ENCODE results near the gene TBK1.

Gene TBK1

GRCh38 chr12:64451687-64452558, at the start of gene TBK1:
Gene TBK1, plus strand, starts transcription at chr12:64452120. Its CDS starts 3,751 bp downstream, at chr12:64455871.
- H3K4me3 ChIP-seq (ENCODE audit: control insufficient read depth, low read depth, low read length): peak within 1 kb of the TSS; percentile 97
- TF ChIP-seq, protein P1, sequence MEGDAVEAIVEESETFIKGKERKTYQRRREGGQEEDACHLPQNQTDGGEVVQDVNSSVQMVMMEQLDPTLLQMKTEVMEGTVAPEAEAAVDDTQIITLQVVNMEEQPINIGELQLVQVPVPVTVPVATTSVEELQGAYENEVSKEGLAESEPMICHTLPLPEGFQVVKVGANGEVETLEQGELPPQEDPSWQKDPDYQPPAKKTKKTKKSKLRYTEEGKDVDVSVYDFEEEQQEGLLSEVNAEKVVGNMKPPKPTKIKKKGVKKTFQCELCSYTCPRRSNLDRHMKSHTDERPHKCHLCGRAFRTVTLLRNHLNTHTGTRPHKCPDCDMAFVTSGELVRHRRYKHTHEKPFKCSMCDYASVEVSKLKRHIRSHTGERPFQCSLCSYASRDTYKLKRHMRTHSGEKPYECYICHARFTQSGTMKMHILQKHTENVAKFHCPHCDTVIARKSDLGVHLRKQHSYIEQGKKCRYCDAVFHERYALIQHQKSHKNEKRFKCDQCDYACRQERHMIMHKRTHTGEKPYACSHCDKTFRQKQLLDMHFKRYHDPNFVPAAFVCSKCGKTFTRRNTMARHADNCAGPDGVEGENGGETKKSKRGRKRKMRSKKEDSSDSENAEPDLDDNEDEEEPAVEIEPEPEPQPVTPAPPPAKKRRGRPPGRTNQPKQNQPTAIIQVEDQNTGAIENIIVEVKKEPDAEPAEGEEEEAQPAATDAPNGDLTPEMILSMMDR (IDR thresholded peaks at IDR 0.05; ENCODE audit: control insufficient read depth, insufficient read depth, low read depth, low read length, missing control alignments): no peak
- DNase-seq (ENCODE audit: low read depth): peak; percentile 28

GRCh38 chr12:64402181-64402580, 49.7 kb upstream of the TBK1 start:
- H3K4me3 ChIP-seq (ENCODE audit: control insufficient read depth, low read depth, low read length): no peak overlapping the region
- DNase-seq (ENCODE audit: low read depth): no peak
- TF ChIP-seq, protein P1 (IDR thresholded peaks at IDR 0.05; ENCODE audit: control insufficient read depth, insufficient read depth, low read depth, low read length, missing control alignments): no peak

DNA sequence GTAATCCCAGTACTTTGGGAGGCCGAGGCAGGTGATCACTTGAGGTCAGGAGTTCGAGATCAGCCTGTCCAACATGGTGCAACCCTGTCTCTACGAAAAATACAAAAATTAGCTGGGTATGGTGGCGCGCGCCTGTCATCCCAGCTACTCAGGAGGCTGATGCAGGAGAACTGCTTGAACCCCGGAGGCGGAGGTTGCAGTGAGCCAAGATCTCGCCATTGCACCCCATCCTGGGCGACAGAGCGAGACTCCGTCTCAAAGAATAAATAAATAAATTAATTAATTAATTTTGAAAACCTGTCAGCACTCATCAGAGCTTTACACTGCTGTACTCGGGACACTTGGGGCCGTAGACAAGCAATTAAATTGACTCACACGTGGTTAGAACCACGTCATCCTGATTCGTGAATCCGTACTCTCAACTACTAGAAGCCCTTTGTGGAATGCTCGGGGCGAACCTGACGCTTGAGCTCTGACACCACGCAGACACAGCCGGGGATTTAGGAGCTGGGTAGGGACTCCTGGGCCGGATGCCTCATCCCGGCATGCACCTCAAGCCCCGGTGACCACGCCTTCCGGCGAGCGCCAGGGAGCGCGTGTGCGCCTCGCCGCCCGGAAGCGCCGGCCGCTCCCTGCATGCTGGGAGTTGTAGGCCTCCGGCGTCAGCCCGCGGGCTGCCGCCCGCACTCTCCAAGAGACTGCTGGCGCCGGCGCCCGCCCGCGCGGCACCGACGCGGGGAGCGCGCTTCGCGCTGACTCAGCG, 48.0 kb upstream of the TBK1 start, which contains the start of gene XPOT:
Gene XPOT (plus strand): TSS at position 686 of the 763 bp plus-strand sequence. CDS start 5,644 bp downstream, outside the sequence.
- peak; percentile 88 for DNase-seq (ENCODE audit: low read depth)

DNA sequence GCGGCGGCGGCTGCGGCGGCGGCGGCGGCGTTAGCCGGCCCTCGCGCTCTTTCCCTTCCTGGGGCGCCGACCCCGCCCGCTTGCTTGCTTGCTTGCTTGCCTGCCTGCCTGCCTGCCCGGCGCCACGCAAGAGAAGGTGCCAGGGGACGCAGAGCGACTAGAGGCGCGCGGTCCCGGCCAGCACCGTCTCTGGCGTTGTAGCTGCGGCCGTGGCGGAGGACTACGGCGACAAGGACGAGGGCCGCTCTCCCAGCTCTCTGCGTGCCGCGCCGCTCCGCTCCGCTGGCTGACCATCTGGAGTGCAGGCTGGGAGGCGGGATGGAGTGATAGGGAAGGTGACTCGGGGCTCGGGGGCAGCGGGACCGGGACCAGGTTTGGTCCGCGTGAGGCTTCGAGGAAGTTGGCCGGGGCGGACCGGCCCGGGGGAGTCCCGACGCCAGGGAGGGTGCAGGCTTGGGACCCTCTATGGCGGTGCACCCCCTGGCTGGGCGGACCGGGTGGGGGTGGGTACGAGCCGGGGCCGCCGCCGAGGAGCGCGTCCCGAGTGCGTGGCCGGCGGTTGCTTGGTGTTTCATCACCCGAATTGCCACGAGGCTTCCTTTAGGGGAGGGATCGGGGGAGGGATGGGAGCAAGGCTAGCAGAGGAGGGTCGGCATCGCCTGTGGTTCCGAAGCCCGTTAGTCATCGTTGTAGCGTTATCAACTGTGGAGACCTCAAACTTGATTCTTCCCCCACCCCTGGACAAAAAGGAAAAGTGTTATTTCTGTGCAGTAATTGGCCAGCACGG, 47.3 kb upstream of the TBK1 start:
- H3K4me3 ChIP-seq (ENCODE audit: control insufficient read depth, low read depth, low read length): peak overlapping the region; percentile 99
- TF ChIP-seq, protein P1 (IDR thresholded peaks at IDR 0.05; ENCODE audit: control insufficient read depth, insufficient read depth, low read depth, low read length, missing control alignments): no peak
- DNase-seq (ENCODE audit: low read depth): peak; percentile 55

More for the DNA sequence above, 48.0 kb upstream of the TBK1 start, which contains the start of gene XPOT:
- H3K4me3 ChIP-seq (ENCODE audit: control insufficient read depth, low read depth, low read length): peak within 1 kb of the TSS; percentile 99
- TF ChIP-seq, protein P1 (IDR thresholded peaks at IDR 0.05; ENCODE audit: control insufficient read depth, insufficient read depth, low read depth, low read length, missing control alignments): no peak

- TF ChIP-seq, protein P1 (IDR thresholded peaks at IDR 0.05; ENCODE audit: control insufficient read depth, insufficient read depth, low read depth, low read length, missing control alignments): no peak
- H3K4me3 ChIP-seq (ENCODE audit: control insufficient read depth, low read depth, low read length): no peak overlapping the region
Measured at GRCh38 chr12:64407342-64408223, 44.3 kb upstream of the TBK1 start.

More at GRCh38 chr12:64407342-64408223, 44.3 kb upstream of the TBK1 start:
- DNase-seq (ENCODE audit: low read depth): no peak

Data from AG09309 (cell line).